HG03280 (cell line): Measurements from ENCODE around the gene SDR42E2.
"Not testable (repeated sequence)": the region's sequence is repeated elsewhere in the genome, so short reads cannot be mapped to it uniquely, and the experiment has no call there.

Experiments used
- ATAC-seq: cut with Tn5 transposase; IDR thresholded peaks from one replicate; pipeline ENCODE4 v1.9.1; 2021; ENCODE audit warnings: mild to moderate bottlenecking, moderate library complexity; ENCODE audit not compliant: unreplicated experiment

SDR42E2 gene

DNA sequence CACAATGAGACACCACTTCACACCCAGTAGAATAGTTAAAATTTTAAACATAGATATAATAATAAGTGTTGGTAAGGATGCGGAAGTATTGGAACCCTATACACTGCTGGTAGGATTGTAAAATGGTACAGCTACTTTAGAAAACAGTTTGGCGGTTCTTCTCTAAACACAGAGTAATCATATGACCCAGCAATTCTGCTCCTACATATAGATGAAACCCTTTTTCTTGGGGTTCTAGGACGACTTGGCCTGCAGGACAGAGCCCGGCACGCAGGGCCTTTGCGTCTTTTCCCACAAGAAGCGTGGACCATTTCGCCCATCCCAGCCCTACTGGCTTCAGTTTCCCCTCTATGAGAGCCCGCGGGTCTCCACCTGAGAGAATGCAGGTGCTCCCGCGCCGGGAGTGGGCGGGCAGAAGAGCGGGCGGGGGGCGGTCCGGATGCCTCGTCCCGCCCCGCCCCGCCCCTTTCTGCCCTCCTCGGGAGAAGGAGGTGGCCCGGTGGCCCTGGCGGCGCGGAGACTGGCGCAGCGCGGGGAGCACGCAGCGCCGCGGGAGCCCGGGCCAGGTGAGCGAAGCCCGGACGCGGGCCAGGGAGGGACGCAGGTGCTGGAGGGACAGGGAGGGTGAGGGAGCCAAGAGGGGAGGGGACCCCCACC is at the start of gene SDR42E2:
TSS of gene SDR42E2 (plus strand) at position 508 of the 657 bp plus-strand sequence. CDS start 3,077 bp downstream, outside the sequence.
- no peak for ATAC-seq

DNA sequence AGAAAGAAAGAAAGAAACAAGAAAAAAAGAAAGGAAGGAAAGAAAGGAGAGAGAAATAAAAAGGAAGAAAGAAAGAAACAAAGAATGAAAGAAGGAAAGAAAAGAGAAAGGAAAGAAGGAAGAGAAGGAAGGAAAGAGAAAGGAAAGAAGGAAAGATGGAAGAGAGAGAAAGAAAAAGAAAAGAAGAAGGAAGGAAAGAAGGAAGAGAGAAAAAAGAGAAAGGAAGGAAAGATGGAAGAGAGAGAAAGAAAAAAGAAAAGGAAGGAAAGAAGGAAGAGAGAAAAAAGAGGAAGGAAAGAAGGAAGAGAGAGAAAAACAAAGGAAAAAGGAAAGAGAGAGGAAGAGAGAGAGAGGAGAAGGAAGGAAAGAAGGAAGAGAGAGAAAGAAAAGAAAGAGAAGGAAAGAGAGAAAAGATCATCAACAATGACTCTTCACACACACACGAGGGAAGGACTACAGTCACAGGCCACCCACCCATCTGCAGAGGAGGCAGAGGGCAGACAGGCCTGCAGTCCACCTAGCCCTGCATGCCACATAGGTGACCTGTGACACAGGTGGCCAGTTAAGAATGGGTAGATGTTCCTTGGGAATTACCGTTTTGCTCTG is 46.1 kb upstream of the SDR42E2 start:
- ATAC-seq, result no peak

DNA sequence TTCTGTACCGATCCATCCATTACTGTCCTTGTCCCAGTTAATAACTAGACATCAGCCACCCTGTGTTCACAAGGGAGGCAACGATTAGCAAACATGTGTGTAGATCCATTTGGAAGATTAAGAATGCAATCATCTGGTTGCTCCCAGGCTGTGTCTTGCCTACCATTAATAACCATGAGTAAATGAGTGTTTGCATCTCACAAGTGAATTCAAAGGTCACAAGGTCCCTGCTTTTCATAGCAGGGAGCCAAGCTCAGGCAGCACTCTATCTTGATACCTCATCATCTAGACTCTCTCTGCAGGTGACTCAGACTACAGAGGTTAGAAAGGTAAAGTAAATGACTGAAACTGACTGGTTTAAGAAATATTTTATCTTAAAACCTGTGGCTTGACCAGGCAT is 44.7 kb upstream of the SDR42E2 start:
- no peak for ATAC-seq

DNA sequence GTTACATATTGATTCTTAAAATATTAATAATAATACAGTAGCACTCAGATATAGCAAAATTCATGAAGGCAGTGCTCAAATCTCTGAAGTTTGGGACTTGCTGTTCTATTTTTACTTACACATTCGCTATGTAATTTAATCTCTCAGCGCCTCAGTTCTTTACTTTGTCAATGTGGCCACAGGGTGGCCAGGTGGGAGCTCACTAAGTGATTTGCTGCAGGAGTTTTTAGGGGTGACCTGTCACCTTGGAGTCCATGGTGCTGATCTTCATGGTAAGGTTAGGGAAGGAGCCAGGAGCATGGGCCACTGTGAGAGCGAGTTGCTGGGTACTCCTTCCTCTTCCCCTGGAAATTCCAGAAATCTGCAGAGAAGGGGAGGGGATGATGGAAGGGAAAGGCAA is 41.9 kb upstream of the SDR42E2 start:
- ATAC-seq, result no peak

DNA sequence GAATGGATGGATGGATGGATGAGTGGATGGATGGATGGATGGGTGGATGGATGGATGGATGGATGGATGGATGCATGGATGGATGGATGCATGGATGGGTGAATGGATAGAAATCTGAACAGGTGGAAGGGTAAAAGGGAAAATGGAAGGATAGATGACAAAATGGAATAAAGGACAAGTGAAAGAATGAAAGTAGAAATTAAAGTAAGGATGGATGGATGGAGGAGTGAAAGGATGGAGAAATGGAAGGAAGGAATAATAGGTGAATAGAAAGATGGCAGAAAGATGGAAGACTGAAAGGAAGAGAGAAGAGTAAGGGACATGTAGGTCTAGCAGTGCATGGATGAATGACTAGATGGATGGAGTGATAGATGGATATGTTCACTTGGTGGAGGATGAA is 40.1 kb upstream of the SDR42E2 start:
- no peak for ATAC-seq

DNA sequence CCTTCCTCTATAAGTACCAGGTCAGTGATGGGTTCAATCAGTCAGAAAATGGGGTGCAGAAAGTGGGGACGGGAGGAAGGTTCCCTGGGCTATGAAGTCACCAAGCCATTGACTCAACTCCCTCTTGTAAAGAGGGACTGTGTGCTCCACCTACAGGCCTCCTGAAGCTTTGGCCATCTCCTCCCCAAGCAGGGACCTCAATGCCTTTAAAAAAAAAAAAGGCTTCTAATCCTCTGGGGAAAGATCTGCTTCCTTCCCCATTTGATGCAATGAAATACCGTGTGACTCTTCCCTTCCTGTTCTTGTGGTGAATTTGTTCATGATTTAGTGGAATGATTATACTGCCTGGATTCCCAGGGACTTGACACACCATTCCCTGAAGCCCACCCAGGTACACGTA is 39.2 kb upstream of the SDR42E2 start:
- ATAC-seq, result no peak

DNA sequence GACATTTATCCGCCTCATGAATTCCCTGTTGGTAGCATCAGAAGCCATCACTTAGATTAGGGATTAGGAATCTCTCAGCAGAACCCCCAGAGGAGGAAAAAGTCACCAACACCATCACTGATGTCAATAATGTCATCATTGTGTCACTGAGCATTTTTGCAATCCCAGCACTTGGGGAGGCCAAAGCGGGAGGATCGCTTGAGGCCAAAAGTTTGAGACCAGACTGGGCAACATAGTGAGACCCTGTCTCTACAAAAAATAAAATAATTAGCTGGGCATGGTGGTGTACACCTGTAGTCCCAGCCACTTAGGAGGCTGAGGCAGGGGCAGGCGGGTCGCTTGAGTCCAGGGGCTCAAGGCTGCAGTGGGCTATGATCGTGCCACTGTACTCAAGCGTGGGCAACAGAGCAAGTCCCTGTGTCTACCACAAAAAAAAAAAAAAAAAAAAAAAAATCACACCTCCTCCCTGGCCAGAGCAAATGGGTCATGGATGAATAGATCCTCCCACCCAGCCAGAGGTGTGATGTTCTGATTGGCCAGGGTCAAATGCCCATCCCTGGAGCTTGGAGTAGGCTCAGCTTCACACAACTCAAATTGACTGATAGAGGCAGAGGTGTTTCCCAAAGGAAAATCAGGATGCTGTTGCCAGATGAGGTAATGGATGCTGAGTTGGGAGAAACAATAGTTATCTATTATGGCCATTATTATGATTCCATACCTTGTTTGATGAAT is 38.4 kb upstream of the SDR42E2 start:
- no peak for ATAC-seq

DNA sequence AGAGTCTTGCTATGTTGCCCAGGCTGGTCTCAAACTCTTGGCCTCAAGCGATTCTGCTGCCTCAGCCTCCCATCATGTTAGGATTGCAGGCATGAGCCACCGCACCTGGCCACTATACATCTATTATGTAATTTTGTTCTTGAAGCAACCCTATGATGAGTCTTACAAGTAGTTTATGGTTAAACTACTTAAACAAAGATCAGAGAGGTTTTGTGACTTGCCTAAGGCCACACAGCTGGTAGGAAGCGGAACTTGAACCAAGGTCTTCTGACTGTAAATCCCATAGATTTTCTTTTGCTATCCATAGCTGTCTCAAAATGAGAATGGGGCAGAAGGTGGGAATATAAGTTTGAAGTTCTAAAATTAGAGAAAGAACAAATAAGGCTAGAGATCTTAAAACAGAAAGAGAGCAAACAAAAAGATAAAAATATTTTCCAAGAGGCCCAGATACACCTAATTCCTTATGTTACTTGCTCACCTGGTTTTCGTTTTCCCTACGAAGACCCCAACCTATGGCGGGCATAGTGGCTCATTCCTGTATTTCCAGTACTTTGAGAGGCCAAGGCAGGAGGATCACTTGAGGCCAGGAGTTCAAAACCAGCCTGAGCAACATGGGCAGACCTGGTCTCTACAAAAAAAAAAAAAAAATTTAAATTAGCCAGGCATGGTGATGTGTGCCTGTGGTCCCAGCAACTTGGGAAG is 37.6 kb upstream of the SDR42E2 start:
- no peak for ATAC-seq

DNA sequence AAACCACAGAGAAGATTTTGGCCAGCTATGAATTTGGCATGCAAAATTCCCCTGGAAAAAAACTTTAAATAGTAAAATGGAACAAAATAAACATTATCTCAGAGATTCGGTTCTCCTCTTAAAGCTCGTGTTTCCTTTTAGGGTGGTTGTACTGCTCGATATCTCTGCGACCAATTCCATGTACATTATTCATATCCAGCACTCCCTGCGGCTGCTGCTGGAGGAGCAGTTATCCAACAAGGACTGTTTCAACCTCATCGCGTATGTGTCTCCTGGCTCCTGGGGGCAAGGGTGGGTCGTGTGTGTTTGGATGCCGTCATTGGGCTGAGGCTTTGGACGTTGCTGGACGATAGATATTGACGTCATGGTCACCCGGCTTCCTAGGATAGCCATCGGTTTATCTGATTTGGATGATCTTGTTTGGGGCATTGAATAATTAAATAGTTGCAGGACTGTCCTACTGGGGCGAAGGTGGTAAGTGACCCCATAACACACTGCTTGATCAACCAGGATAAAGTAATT is 36.2 kb upstream of the SDR42E2 start:
- no peak for ATAC-seq

DNA sequence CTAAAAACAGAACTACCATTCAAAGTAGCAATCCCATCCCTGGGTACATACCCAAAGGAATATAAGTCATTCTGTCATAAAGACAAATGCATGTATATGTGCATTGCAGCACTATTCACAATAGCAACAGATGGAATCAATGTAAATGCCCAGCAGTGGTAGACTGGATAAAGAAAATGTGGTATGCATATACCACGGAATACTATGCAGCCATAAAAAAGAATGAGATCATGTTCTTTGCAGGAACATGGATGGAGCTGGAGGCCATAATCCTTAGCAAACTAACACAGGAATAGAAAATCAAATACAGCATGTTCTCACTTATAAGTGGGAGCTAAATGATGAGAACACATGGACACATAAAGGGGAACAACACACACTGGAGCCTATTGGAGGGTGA is 33.8 kb upstream of the SDR42E2 start:
- not testable (repeated sequence) for ATAC-seq

DNA sequence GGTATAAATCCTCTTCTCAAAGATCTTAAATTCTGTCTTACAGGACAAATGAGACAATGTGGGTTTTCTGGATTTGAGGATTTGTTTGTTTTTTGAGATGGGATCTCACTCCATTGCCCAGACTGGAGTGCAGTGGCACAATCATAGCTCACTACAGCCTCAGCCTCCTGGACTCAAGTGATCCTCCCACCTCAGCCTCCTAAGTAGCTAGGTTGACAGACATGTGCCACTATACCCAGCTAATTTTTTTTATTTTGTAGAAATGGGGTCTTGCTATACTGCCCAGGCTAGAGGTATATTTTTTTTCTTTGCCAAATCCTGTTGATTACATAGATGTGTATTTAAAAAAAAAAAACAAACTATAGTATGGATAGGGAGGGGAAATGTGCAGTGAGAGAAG is 31.8 kb upstream of the SDR42E2 start:
- no peak for ATAC-seq

DNA sequence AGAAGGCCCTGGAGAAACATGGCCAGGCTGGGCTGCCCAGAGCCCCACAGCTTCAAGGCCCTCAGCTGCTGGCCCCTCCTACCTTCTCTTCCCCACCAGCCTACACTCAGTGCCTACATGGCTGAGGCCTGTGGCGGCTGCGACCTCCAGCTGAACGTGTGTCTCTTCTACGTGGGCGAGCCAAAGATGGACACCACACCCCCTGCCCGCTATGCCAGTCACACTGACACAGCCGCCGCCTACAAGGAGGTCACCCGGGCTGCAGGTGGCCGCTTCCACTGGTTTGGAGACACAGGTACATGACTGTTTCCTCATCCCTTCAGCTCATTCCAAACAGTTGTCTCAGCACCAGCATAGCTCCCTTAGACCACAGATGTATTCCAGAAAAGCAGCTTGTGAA is 29.5 kb upstream of the SDR42E2 start:
- no peak for ATAC-seq

DNA sequence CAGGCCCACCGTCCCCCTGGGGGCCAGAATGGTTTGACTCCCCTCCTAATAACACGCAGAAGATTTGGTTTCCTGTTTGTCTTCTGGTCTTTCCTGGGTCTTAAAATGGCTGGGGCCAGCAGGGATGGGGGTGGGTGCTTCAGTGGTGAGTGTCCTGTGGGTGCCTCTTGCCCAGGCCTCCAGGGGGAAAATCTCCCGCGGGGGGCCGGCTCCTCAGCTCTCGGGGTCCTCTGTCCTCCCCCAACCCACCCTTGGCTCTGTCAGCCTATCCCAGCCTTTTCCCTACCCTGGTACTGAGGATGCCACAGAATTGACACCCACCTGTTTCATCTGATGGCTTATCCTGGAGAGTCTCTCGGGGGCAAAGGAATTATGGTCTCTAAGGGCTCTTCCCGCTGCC is 23.8 kb upstream of the SDR42E2 start:
- ATAC-seq, result no peak

DNA sequence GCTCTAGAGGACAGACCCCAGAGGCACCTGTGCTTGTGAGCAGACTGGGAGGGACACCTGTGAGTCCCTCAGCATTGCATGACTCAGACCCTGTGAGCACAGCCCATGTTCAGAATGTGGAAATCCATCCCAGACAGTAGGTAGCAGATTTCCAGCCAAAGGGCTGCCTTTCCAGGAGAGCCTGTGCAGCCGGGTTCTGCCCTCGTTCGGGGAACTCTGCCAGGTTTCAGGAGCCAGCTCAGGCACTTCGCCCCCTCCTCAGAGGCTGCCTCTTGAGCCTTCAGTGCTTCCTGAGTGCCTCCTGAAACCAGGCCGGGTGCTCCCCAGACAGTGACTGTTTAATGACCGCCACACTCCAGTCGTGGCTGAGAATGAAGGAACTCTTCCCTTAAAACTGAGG is 23.3 kb upstream of the SDR42E2 start:
- ATAC-seq, result no peak

DNA sequence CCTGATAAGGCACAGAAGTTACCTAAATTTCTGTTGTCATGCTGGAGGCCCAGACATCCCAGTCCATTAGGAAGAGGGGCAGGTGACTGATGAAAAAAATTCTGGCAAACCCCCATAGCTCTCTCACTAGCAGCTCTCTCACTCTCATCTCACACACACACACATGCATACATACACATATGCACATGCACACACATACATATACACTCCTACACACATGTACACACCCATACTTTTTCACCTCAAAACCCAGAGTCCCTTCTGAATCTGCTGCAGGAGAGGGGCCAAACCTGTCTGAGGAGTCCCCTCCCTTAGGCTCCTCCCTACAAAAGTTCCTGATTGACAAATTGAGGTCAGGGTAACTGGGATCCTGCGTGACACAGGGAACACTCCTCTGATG is 22.6 kb upstream of the SDR42E2 start:
- no peak for ATAC-seq

DNA sequence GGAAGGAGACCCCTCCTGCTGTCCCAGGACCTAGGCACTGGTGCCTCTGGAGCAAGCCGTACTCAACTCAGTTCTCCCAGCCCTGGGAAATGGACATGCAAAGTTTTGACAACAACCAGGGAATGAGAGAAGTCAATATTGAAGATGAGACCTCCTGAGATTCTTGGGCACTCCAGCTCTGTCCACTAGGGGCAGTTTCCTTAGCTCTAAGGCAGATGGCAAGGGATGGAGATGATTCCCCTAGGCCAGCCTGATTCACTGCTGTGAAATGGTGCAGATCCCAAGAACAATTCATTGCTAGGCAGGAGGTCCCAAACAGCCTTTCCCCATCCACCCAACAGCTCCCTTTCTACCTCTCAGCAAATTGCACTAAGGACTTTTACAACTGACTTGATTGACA is 20.5 kb upstream of the SDR42E2 start:
- no peak for ATAC-seq

DNA sequence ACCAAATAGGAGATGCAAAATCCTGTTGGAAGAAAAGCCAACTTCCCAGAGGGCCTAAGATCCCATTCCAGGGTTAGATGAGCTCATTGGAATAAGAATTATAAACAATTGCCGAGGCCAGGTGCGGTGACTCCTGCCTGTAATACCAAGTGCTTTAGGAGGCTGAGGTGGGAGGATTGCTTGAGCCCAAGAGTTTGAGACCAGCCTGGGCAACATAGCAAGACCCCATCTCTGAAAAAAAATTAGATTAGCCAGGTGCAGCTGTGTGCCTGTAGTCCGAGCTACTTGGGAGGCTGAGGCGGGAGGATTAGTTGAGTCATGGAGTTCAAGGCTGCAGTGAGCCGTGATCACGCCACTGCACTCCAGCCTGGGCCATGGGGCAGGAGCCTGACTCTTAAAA is 17.8 kb upstream of the SDR42E2 start:
- no peak for ATAC-seq

DNA sequence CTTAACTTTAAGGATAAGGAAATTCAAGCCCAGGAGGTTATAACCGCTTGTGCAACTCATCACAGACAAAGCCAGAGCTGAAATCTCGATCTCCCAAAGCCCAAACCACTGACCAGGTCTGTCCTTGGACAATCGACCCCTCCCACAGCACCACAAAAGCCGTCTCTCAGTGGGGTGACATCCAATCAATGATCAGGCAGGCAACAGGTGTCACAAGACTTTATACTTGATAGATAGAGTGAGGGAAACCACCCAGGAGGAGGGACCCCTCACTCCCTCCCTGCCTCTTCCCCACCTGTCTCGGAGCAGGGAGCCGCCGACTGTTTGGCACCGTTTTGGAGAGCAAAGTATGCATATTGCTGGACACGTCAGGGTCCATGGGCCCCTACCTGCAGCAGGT is 14.5 kb upstream of the SDR42E2 start:
- no peak for ATAC-seq

DNA sequence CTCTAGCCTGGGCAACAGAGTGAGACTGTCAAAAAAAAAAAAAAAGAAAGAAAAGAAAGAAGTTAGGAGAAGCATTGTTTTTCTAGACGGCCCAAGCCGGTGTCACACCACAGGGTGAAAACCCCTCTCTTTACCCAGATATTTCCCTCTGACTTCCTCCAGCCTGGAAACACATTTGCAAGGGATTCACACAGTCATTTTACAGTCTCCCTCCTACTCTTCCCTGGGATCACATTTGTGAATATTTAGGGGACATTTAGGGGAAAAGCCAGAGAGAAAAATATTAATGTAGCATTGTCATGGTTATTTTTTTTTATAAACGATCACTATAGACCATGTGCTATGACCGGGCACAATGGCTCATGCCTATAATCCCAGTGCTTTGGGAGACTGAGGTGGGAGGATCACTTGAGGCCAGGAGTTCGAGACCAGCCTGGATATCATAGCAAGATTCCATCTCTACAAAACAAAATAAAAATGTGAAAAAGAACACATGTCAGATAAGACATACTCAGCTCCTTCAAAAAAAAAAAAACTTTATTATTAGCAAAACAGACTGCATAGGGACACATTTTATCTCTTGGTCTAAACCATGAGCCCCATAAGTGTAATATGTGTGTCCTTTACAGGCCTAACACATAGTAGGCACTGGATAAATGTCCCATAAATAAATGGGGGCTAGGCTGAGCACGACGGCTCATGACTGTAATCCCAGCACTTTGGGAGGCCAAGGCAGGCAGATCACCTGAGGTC is 10.9 kb upstream of the SDR42E2 start:
- no peak for ATAC-seq

DNA sequence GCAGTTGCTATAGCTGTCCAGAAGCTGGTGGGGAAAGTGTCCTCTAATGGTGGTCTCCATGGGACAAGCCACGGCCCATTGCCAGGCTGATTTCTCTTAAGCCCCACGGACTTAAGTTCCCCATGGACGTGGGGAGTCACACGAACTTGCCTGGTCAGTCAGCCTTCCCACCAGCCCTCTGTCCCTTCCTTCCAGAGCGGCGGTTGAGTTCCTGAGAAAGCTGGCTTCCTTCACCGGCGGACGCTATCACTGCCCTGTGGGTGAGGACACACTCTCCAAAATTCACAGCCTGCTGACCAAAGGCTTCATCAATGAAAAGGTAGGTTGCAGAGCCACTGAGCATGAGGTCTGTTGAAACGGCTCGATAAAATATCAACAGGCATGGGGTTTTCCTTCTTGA is 10.0 kb upstream of the SDR42E2 start:
- ATAC-seq, result no peak

DNA sequence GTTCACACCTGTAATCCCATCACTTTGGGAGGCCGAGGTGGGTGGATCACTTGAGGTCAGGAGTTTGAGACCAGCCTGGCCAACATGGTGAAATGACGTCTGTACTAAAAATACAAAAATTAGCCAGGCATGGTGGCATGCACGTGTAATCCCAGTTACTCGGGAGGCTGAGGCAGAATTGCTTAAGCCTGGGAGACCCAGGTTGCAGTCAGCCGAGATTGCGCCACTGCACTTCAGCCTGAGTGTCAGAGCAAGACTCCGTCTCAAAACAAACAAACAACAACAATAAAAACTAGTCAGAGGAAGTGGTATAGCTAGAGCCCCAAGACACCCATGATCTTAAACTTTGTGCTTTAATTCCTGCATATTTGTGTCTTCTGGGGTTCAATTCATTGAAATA is 9.2 kb upstream of the SDR42E2 start:
- ATAC-seq, result not testable (repeated sequence)
